HG03521 (cell line): ENCODE measurements around the gene CASP9.
"Not testable (repeated sequence)": the region's sequence is repeated elsewhere in the genome, so short reads cannot be mapped to it uniquely, and the experiment has no call there.

Experiments used
- ATAC-seq: cut with Tn5 transposase; IDR thresholded peaks from one replicate; pipeline ENCODE4 v1.9.1; 2021; ENCODE audit warnings: mild to moderate bottlenecking, moderate library complexity; ENCODE audit not compliant: unreplicated experiment

The CASP9 gene

GRCh38 chr1:15526021-15526489 lies 2.0 kb upstream of the CASP9 start:
- no peak for ATAC-seq

GRCh38 chr1:15525050-15526020 lies 1.3 kb upstream of the CASP9 start:
- peak; percentile 1 for ATAC-seq

GRCh38 chr1:15524283-15525049 lies 451 bp upstream of the CASP9 start:
- peak; percentile 45 for ATAC-seq

- ATAC-seq: no peak
These were observed 653 bp downstream of the CASP9 start for GRCh38 chr1:15523104-15524020.

DNA sequence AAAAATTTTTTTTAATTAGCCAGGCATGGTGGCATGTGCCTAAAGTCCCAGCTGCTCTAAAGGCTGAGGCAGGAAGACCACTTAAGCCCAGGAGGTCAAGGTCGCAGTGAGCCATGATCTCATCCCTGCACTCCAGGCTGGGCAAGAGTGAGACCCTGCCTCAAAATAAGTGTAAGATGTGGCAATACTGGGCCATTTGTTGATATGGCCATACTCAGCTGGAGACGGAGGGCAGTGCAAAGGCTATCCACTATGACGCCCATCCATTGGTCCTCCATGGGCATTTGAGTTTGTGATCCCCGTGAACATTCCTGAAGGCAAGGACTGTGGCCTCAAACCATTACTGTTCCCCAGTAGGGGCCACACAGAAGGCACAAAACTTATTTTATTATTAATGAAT lies 1.5 kb downstream of the CASP9 start:
- ATAC-seq: no peak

DNA sequence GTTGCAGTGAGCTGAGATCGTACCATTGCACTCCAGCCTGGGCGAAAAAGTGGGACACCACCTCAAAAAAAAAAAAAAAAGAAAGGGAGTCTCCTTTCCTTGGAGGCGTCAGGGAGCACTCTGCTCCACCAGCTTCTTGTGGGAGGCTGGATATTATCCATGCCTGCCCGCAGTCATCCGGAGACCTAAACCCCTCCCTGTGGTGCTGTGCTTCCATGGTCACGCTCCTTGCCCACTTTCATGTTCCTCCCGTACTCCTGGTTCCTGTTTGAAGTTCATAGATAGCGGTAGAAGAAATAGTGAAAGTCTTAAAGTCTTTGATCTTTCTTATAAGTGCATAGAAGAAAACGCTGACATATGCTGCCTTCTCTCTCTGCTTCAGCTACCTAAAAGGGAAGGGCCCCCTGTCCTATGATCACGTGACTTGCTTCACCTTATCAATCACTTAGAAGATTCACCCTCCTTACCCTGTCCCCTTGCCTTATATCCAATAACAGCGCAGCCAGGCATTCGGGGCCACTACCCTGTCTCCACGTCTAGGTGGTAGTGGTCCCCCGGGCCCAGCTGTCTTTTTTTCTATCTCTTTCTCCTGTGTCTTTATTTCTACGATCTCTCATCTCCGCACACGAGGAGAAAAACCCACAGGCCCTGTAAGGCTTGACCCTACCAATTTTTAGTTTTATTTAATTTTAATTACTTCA lies 2.7 kb downstream of the CASP9 start:
- ATAC-seq: not testable (repeated sequence)

DNA sequence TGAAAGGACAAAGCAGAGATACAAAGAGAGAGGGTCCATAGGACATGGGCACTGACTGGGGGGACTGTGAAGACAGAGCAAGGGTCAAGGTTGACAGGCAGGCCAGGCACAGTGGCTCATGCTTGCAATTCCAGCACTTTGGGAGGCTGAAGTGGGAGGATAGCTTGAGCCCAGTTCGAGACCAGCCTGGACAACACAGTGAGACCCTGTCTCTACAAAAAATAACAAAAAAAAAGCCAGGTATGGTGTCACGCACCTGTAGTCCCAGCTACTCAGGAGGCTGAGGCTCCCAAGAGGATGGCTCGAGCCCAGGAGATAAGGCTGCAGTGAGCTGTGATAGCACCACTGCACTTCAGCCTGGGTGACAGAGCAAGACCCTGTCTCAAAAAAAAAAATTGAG lies 4.4 kb downstream of the CASP9 start:
- no peak for ATAC-seq

- ATAC-seq: no peak
These were observed 8.9 kb downstream of the CASP9 start for GRCh38 chr1:15515022-15515663.

DNA sequence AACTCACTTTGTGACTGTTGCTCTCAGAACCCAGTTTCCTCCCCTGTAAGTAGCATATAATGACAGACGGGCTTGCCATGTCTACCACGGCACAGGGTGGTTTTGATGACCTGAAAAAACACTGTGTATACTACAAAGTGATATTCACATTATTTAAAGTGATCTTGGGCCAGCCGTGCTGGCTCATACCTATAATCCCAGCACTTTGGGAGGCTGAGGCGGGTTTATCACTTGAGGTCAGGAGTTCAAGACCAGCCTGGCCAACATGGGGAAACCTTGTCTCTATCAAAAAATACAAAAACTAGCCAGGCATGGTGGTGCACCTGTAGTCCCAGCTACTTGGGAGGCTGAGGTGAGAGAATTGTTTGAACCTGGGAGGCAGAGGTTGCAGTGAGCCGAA lies 9.5 kb downstream of the CASP9 start:
- ATAC-seq: not testable (repeated sequence)

DNA sequence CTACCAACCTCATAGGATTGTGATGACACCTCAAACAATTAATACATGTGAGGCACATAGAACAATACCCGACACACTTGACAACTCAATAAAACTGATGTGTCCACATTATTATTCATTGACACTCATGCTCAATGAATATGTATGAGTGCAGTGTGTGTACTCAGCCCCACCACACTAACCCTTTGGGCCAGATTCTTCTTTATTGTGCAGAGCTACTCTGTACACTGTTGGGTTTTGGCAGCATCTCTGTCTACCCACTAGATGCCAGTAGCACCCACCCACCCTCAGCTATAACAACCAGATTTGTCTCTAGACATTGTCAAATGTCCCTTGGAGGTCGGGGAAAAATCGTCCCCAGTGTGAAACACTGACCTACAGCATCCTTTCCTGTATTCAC lies 10.1 kb downstream of the CASP9 start:
- no peak for ATAC-seq

DNA sequence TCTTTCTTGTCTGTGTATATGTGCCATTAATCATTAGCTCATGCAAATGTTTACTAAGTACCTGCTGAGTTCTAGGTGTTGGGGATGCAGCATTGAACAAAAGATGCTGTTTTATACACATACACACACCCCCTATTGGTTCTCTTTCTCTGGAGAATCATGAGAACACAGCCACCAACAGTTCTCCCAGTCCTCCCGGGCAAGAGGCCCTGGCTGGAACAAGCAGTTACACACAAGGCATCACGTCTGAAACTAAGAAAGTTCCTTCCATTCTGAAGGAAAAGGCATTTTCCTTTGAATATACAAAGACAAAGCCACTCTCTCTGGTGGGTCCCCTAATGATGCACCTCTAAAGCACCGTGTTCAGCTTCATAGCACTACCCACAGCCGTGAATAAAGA lies 10.8 kb downstream of the CASP9 start:
- ATAC-seq: no peak

GRCh38 chr1:15510611-15511405 lies 13.2 kb downstream of the CASP9 start:
- no peak for ATAC-seq

GRCh38 chr1:15509586-15509985 lies 14.4 kb downstream of the CASP9 start:
- no peak for ATAC-seq

DNA sequence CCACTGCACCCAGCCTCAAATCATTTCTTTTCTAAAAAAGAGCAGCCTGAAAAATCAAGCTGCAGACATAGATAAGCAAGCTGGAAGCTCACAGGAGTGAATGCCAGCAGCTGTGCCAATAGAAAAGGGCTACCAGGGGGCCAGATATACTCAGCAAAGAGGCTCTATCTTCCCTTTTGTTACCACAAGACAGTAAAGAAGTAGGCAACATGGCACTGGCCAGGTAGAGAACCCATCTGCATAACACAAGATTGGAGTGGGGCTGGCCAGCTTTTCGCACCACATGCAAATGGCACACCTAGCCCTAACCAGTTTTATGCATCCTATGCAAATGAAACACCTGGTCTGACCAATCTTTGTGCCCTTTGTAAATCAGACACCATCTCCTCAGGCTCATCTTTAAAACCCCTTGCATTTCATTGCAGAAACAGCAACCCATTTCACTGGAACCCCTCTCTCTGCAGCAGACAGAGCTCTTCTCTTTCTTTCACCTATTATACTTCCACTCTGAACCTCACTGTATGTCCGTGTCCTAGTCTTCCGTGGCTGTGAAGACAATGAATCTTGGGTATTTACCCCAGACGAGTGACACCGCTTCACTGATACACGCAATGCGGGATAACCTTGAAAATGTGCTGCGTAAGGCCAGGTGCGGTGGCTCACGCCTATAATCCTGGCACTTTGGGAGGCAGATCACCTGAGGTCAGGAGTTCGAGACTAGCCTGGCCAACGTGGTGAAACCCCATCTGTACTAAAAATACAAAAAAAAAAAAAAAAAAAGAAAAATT lies 15.1 kb downstream of the CASP9 start:
- ATAC-seq: no peak

DNA sequence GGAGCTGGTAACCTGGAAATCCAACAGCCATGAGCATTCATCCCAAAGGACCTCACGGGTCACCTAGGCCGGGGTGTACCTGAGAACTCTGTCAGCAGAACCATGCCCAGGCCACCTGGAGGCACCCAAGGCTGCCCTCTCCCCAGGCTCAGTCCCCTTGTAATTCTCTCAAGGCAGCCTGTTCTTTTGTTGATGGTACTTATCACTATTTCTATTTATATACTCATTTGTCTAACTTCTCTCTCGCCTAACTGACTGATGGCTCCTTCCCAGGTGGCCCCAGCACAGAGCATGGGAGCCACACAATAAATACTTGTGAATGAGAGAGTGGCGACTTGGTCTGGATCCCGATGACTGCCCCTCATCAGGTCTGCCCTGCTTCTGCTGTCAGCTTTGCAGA lies 16.7 kb downstream of the CASP9 start:
- ATAC-seq: no peak

DNA sequence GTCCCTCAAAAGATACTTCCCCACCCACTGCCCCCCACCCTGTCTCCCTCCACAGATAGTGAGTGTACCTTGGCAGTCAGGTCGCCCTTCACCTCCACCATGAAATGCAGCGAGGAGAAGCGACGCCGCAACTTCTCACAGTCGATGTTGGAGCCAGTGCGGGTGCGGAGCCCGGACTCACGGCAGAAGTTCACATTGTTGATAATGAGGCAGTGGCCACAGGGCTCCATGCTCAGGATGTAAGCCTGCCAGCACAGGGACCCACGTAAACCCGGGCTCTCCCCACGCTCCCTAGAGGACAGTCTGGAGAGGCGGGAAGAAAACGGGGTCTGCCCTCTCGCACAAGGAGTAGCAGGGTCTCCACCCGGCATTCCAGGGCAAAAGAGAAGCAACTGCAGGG lies 17.2 kb downstream of the CASP9 start:
- no peak for ATAC-seq

DNA sequence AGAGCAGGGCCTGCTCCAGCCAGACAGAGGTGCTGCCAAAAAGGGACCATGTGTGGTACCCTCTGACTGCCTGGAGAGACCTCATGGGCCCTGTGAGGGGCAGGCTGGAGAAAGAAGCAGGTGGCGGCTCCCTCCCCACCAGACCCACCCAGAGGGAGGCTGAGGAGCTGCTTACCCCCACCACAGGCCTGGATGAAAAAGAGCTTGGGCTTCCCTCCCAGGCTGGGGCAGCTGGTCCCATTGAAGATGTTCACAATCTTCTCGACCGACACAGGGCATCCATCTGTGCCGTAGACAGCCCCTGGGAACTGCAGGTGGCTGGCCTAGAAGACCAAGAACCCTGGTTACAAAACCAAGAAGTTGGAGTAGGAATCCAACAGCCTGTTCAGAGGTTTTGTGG lies 19.6 kb downstream of the CASP9 start:
- no peak for ATAC-seq
